GM12878 (cell line): ENCODE data around the gene SPPL2B. TPM values are rescaled to one million over a fixed set of nuclear protein-coding genes. Genes with fewer than 3 reads are reported as not detected.
A peak's percentile ranks its signal among the peaks of the same experiment; 100 is the strongest.

Experiments
- ATAC-seq: fragments of 200-7000 bp; cut with Tn5 transposase; 3 replicates; pipeline ENCODE4 v1.9.1; 2020; ENCODE audit warnings: mild to moderate bottlenecking, moderate library complexity
- BruUV-seq: library from RNA; stranded (reverse); fragments of 400-500 nt; replicated peaks from 2 replicates; lab custom pipeline; 2021; lab: Mats Ljungman, UMichigan
- CTCF ChIA-PET: fragments of 300-600 bp; sonication (Branson Sonifier 250); formaldehyde crosslinking; extraction: SDS; loops from one replicate; lab custom pipeline; 2021; ENCODE audit warnings: inconsistent platforms; lab: Yijun Ruan, JAX
- POLR2A ChIA-PET: fragments of 350-600 bp; formaldehyde crosslinking; extraction: SDS; loops from one replicate; lab custom pipeline; 2021; ENCODE audit warnings: inconsistent platforms; lab: Charles Lee
- RAD21 ChIA-PET: fragments of 300-600 bp; sonication (Branson Sonifier 250); formaldehyde crosslinking; loops from one replicate; lab custom pipeline; 2023; ENCODE audit warnings: antibody characterized with exemption; ENCODE audit not compliant: unreplicated experiment; lab: Charles Lee
- SMC1A ChIA-PET: fragments of 300-600 bp; sonication (Branson Sonifier 250); formaldehyde crosslinking; loops from one replicate; lab custom pipeline; 2023; ENCODE audit not compliant: unreplicated experiment, uncharacterized antibody; lab: Charles Lee
- DNase-seq: peaks from one replicate; pipeline ENCODE4 v3.0.0-alpha.2; 2011; ENCODE audit warnings: low read depth, low spot score
- FAIRE-seq: peaks from 3 replicates; lab custom pipeline; 2011; peaks lifted over from hg19 to GRCh38; lab: Jason Lieb, UNC
- H2AFZ ChIP-seq: 2 replicates; pipeline ENCODE4 v1.6.0; 2011; ENCODE audit warnings: low read depth, low read length, control low read depth; ENCODE audit not compliant: control insufficient read depth
- H3K27ac ChIP-seq: 2 replicates; pipeline ENCODE4 v1.5.1; 2011; ENCODE audit warnings: control low read depth; ENCODE audit not compliant: control insufficient read depth, insufficient read depth
- H3K27me3 ChIP-seq, 2 experiments: replicated peaks in 1 of 2; 2 replicates each; pipeline versions ENCODE4 v1.6.0 to v1.6.1; 2011; ENCODE audit warnings: low read length in 1 of 2; ENCODE audit not compliant: control insufficient read depth in 2 of 2, insufficient read depth in 2 of 2
- H3K36me3 ChIP-seq, 2 experiments: 2 replicates each; pipeline ENCODE4 v1.5.1; 2011; ENCODE audit warnings: low read length in 1 of 2; ENCODE audit not compliant: control insufficient read depth in 2 of 2, insufficient read depth in 2 of 2
- H3K4me1 ChIP-seq: 2 replicates; pipeline ENCODE4 v1.6.1; 2011; ENCODE audit warnings: mild to moderate bottlenecking, low read length, moderate library complexity, mixed read lengths; ENCODE audit not compliant: control insufficient read depth, insufficient read depth
- H3K4me2 ChIP-seq: 2 replicates; pipeline ENCODE4 v1.6.0; 2011; ENCODE audit warnings: control low read depth; ENCODE audit not compliant: control insufficient read depth, insufficient read depth
- H3K4me3 ChIP-seq: fragments of 200-600 bp; sonication (generic); 2 replicates; pipeline ENCODE4 v1.5.1; 2016
- H3K79me2 ChIP-seq: 2 replicates; pipeline ENCODE4 v1.6.0; 2011; ENCODE audit warnings: low read length; ENCODE audit not compliant: control insufficient read depth, insufficient read depth
- H3K9ac ChIP-seq: 2 replicates; pipeline ENCODE4 v1.8.0; 2011; ENCODE audit warnings: low read length, control low read depth, mixed read lengths; ENCODE audit not compliant: control insufficient read depth, insufficient read depth
- H3K9me3 ChIP-seq: replicated peaks from 3 replicates; pipeline ENCODE4 v1.5.1; 2011; ENCODE audit warnings: mild to moderate bottlenecking, low read length; ENCODE audit not compliant: control insufficient read depth, insufficient read depth
- H4K20me1 ChIP-seq: 2 replicates; pipeline ENCODE4 v1.6.0; 2011; ENCODE audit not compliant: control insufficient read depth, insufficient read depth
- ASH2L ChIP-seq: fragments of 300-600, 200-600 bp; sonication (generic); IDR thresholded peaks from 2 replicates; pipeline ENCODE4 v1.6.1; 2017; ENCODE audit warnings: low read depth, mild to moderate bottlenecking, borderline replicate concordance
- ATF3 ChIP-seq: IDR thresholded peaks from 2 replicates; pipeline ENCODE4 v1.6.1; 2011; ENCODE audit warnings: low read depth, mild to moderate bottlenecking, low read length, moderate library complexity, borderline replicate concordance; ENCODE audit errors: extremely low read depth
- CBFB ChIP-seq: IDR thresholded peaks from 2 replicates; pipeline ENCODE4 v1.6.1; 2016; ENCODE audit warnings: antibody characterized with exemption, low read depth
- CBX3 ChIP-seq: fragments of 200-600 bp; sonication (generic); IDR thresholded peaks from 2 replicates; pipeline ENCODE4 v1.6.1; 2016; ENCODE audit warnings: low read depth, borderline replicate concordance
- E4F1 ChIP-seq: fragments of 450-650 bp; IDR thresholded peaks from 2 replicates; pipeline ENCODE4 v1.6.1; 2018; ENCODE audit warnings: borderline replicate concordance, mild to moderate bottlenecking; ENCODE audit not compliant: partially characterized antibody
- IRF3 ChIP-seq: fragments of 450-650 bp; IDR thresholded peaks from 2 replicates; pipeline ENCODE4 v1.6.1; 2014; ENCODE audit warnings: mild to moderate bottlenecking
- IRF5 ChIP-seq: fragments of 450-650 bp; IDR thresholded peaks from 2 replicates; pipeline ENCODE4 v1.6.1; 2017; ENCODE audit warnings: borderline replicate concordance
- PAX5 ChIP-seq: IDR thresholded peaks from 2 replicates; pipeline ENCODE4 v1.6.1; 2011; ENCODE audit warnings: low read depth, low read length, borderline replicate concordance
- SMAD5 ChIP-seq: IDR thresholded peaks from 2 replicates; pipeline ENCODE4 v1.6.1; 2016; ENCODE audit warnings: antibody characterized with exemption, low read depth
- SRF ChIP-seq, 2 experiments: IDR thresholded peaks; 2 replicates each; pipeline ENCODE4 v1.6.1; 2011; ENCODE audit warnings: low read depth in 2 of 2, low read length in 2 of 2, mild to moderate bottlenecking in 1 of 2, moderate library complexity in 1 of 2
- WRNIP1 ChIP-seq: IDR thresholded peaks from 2 replicates; pipeline ENCODE4 v1.6.1; 2011; ENCODE audit warnings: low read depth, low read length, improper control_type of control experiment, borderline replicate concordance
- ZNF217 ChIP-seq: fragments of 450-650 bp; IDR thresholded peaks from 2 replicates; pipeline ENCODE4 v1.6.1; 2017; ENCODE audit warnings: antibody characterized with exemption, mild to moderate bottlenecking
- WGBS: methylation state at CpG from one replicate; pipeline ENCODE4 v1.1.6; 2016; ENCODE audit warnings: low lambda C conversion rate; ENCODE audit not compliant: insufficient replicate concordance, insufficient coverage; ENCODE audit errors: missing lambda C conversion rate; 5-methylcytosine and 5-hydroxymethylcytosine counted together
- in situ Hi-C: fragments of 300-500 bp; cut with MboI; formaldehyde crosslinking; loops from 9 replicates; pipeline ENCODE4 v1.14.3; 2018; ENCODE audit warnings: mixed read lengths
- intact Hi-C: fragments of 100-400 bp; cut with micrococcal nuclease; formaldehyde crosslinking; loops from one replicate; pipeline ENCODE4 v1.14.2; 2022; ENCODE audit not compliant: unreplicated experiment
- polyA plus RNA-seq, 11 experiments: library from polyadenylated mRNA; depleted of rRNA in 4 of 11; unstranded in 6 of 11; stranded (reverse) in 5 of 11; fragments of >200 nt; fragmentation: Nextera tagmentation in 4 of 11; fragmentation: Illumina TruSeq in 1 of 11; extraction: Ambion mirVana in 4 of 11; extraction: Trizol in 1 of 11; gene quantifications; 1 replicate in 1 of 11; 2 replicates in 10 of 11; pipeline versions ENCODE4 v1.2.1 to v1.2.3, GENCODE V29; 2011 to 2016; ENCODE audit warnings: inconsistent platforms in 2 of 11, missing spikeins in 2 of 11, low read depth in 1 of 11
- total RNA-seq, 4 experiments: library from RNA; depleted of rRNA in 3 of 4; stranded (reverse); fragments of >200 nt in 3 of 4; fragmentation: Illumina TruSeq in 1 of 4; extraction: Trizol in 1 of 4; gene quantifications; 2 replicates each; pipeline versions ENCODE4 v1.2.1 to v1.2.3, GENCODE V29; 2013 to 2021

Gene SPPL2B
- total and polyA plus RNA-seq, 10 of the 15 experiments (the other 5 are each of a cell fraction or from before 2014, with no cell fraction given), result 0.29 to 56.5 (median 18.3) TPM

- no peak for TF ChIP-seq ATF3
- peak; percentile 29; the same call in 1 of the 2 replicates for TF ChIP-seq CBFB
- no peak for TF ChIP-seq SRF (IDR thresholded peaks at IDR 0.05; ENCODE audit: low read depth in 2 of 2, low read length in 2 of 2)
- 0 out of 2 replicates have a peak, but pooled peaks have one; percentile 2 for TF ChIP-seq SMAD5
- TF ChIP-seq WRNIP1, result no peak
- no peak for TF ChIP-seq ASH2L
- TF ChIP-seq ZNF217, result no peak
These were observed 597 bp upstream of the SPPL2B start (continued) for GRCh38 chr19:2327773-2328400.

- POLR2A ChIA-PET, result no interaction called here
- Histone ChIP-seq H2AFZ (no peak overlapping the region), H3K9me3 (no peaks in the 10 kb centered on the region), H4K20me1 (0 out of 2 replicates have a peak, but pooled peaks cover 3% of the 10 kb centered on the region), H3K9ac (peak overlapping the region; percentile 72), H3K4me3 (peak overlapping the region; percentile 90), H3K27ac (peak overlapping the region; percentile 76; the same call in 1 of the 2 replicates), H3K36me3 (peaks cover 0 to 1% of the 10 kb centered on the region in 2 experiments; a peak in 3 of 4 replicates), H3K27me3 (no peaks in the 10 kb centered on the region), H3K4me1 (peaks cover 33% of the 10 kb centered on the region), H3K79me2 (peaks cover 63% of the 10 kb centered on the region), H3K4me2 (peak overlapping the region; percentile 90)
- BruUV-seq, result no TSS peak
- FAIRE-seq (no peak), ATAC-seq (no peak), DNase-seq (no peak)
- in situ Hi-C loops (no loop called here), intact Hi-C loops (loop anchor here (5.0 kb wide), 3 partner anchors 63 to 293 kb away; partner anchors contain the start of genes PLEKHJ1 and SF3A2)
- RAD21 ChIA-PET, result interaction anchor here (0.9 kb wide), 1 partner anchor 64 kb away, joined by 3 read pairs; no protein-coding TSS in a partner anchor
- SMC1A ChIA-PET, result interaction anchor here (1.0 kb wide), 1 partner anchor 64 kb away, joined by 3 read pairs; no protein-coding TSS in a partner anchor
- WGBS, result under 1% methylated on average over 16 of the region's 16 CpGs
- CTCF ChIA-PET, result interaction anchor here (1.1 to 1.2 kb wide), 2 partner anchors 63 to 432 kb away, joined by 3 read pairs; no protein-coding TSS in a partner anchor
- TF ChIP-seq E4F1 (no peak), PAX5 (no peak), IRF3 (no peak), CBX3 (no peak), IRF5 (no peak)
These were observed 630 bp downstream of the SPPL2B start for GRCh38 chr19:2329149-2329478.
